8988T (cell line): ENCODE measurements around the gene DNM3.

Experiments
- DNase-seq: peaks from one replicate; pipeline ENCODE4 v3.0.0; 2011

The DNM3 gene

DNA sequence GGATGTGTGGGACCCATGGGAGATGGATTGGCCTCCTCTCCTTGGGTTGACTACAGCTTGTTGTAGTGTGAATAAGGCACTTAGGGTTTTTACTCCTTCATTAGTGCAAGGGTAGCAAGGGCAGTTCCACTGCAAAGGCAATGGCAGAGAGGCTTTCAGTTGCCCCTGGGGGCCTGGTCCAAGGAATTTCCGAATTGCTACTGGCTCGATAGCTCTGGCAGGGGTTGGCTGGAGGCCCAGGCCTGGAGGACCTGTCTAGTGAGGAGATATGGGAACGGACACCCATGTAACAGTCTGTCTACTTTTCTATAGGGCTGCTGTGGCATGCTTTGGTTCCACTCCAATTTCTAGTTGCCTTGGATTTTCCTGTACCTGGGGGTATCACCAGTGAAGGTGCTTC is 360.3 kb downstream of the DNM3 start:
- no peak for DNase-seq

DNA sequence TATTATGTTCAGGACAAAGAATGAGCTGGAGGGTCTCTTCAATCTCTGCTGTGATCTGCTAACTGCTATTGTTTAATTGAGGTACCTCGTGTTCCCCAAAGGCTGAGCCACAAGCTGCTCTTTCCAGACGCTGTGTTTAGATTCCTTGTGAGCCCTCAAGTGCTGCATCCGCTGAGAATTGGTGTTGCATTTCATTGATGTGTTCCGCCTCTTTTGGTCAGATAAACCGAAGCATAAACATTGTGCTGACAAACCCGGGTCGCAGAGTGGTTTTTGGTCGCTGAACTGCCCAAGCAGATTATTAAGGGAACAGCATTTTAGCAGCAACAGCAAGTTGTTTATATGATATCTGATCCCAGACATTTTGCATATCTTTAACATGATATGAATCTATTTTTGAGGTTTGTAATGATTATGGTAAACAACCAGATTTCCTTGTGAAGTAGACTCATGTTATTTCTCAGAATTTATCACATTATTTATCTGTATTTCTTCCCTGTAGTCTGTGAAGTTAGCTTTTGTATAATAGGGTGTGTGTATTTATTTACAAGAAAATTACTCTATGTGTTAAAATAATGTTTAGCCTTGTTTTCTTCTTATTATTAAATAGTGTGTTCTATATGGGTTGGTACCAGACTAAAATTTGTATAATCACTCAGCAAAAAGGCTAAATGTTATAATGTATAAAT is 362.0 kb downstream of the DNM3 start:
- no peak for DNase-seq

DNA sequence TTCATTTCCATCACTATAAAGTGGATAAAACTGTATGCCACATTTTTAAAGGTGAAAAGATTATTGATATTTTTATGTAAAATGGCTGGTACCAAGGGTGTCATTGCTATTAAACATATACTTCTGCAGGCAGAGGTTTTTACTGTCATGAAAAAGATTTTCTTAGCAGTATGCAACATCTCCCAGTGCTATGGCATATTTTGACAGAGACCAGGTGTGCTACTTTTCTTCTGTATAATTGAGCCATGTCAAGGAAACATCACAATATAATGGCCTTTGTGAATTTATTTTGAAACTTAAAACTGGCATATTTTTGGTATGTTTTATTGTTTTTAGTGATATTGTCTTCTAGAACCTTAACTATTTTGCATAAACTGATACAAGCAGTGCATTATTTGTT is 362.6 kb downstream of the DNM3 start:
- no peak for DNase-seq

DNA sequence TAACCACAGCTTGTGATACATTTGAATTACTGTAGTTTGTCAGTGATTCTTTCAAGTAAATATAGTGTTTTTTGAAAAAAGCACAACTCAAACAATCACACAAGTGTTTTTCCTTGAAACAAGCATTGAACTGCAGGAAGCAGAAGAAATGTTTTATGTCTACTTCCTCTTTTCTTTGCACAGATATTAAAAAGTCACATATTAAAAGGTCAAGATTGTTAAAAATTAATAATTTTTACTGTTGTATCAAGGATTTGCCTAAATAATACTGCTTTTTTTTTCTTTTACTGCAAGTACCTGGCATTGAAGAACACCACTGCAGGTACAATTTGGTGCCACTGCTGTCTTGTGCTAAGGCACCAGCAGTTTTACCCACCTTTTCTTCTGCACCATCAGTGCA is 365.0 kb downstream of the DNM3 start:
- no peak for DNase-seq

DNA sequence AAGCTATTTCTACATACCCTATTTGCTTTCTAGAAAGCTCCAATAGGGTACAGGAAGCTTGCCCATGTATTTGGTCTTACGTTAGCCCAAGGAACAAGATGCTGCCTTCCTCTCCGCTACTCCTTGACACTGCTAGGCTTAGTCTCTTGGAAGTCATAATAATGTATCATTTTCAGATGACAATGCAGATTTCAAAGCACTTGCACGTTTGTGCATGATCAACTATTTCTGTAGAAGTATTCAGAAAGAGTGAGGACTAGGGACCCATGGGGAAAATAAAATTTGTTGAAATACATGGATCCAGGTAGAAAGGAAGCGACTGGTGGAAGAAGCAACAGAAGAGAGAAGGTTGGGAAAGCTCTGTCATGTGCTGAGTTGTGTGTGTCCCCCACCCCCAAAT is 367.3 kb downstream of the DNM3 start:
- no peak for DNase-seq

DNA sequence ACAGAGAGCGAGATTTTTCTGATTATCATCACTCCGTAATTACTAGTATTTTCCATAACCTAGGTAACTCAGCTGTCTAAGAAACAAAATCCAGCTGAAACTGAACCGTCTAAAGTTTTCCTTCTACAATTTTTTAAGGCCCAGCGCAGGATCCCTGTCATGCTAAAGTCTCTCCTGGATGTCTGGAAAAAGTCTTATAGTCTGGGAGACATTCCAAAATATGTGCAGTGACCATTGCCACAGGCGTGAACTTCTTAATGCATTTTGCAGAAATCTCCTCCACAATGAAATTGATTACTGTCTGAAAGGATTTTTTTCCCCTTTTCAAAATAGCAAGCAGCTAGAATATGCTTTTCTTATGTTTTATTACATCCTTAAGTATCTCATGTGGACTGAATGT is 369.9 kb downstream of the DNM3 start:
- DNase-seq = no peak

DNA sequence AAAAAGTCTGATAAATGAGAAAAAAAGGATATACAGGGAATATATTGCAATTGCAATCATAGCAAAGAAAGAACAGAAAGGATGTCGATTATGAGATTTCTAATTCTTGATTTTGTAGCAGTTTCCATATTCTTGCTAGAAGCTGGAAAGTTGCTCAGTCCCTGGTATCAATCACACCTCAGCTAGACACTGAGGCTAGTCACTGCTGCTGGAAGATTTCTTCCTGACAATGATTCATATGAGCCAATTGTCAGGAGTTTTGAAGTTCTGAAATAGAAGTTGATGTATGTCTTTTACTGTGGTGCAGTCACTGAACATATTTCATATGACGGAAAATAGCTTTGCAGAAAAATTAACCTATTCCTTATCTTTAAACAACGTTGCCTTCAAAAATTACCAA is 370.8 kb downstream of the DNM3 start:
- no peak for DNase-seq

DNA sequence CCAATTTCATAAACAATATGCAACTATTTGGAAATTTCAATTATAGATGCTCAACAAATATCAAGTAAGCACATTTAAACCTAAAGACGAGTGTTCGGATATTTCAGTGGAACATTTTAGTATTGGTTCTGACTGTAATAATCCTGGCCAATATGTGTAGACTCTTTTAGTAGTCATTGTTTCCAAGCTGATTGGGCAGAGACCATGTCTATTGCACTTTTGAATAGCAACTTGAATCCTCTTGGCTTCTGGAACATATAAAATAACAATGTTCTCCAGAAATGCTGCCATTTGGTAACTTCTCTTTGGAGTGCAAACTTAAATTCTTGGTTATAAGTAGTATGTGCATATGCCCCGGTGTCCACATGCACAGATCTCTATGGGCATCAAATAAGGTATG is 373.7 kb downstream of the DNM3 start:
- no peak for DNase-seq

DNA sequence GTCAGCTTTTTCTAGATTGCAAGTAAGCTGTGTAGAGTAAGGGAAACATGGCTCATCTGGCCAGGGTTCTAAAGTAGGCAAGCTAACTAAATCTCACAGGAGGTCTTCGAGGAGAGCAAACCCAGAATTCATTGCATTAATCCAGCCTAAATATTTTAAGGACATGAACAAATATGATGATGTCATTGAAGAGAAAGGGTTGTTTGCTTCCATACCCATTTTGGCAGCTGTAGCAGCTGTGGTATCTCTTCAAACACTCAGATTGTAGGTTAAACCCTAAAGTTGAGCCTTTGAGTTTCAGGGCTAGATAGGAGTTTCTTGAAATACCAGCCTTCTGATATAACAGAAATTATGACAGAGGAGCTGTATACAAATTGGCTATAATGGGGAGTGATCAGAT is 378.7 kb downstream of the DNM3 start:
- no peak for DNase-seq

DNA sequence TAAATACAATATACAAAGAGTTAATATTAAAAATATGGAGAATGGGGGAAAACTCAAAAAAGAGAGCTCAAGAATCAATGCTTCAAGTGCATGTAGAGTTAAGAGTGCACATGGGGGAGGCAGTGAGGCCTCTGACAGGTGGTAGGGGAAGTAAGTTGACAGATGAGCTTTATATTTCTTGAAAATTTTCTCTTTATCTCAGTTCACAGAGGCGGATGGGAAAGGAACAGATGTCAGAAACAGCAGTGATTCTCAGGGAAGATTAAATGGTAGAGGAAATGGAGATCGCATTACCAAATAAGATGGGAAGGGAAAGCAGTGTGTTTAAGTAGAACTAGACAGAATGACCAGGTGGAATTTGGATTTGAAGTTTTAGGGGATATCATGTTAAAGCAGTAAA is 379.1 kb downstream of the DNM3 start:
- no peak for DNase-seq

DNA sequence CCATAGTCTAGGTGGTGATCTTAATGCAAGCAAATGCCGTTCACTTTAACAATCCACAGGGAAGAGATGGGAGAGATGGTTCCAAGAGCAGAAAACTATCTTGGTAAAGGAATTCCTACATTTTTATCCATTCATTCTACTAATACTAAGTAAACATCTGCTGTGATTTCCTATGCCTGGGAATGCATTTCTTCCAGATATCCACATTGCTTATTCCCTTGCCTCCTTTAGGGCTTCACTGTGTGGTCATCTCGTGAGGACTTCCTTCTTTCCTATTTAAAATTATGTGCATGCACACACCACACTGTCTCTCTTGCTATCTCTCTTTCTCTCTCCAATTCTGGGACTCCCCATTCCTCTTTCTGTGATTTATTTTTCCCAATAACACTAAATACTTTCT is 380.1 kb downstream of the DNM3 start:
- DNase-seq = no peak

DNA sequence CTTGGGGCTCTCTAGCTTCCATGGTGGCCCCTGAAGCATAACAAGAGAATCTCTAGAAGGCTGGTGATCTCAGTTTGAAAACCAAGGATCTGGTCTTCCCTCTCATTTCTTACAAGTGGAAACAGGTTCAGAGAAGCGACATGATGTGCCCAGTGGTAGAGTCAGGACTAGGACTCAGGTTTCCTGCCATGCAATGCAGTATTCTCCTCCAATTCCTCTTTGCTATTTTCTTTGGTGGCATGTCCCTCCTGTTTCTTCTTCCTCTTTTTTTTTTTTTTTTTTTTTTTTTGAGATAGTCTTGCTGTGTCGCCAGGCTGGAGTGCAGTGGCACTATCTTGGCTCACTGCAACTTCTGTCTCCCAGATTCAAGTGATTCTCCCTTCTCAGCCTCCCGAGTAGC is 383.6 kb downstream of the DNM3 start:
- no peak for DNase-seq

DNA sequence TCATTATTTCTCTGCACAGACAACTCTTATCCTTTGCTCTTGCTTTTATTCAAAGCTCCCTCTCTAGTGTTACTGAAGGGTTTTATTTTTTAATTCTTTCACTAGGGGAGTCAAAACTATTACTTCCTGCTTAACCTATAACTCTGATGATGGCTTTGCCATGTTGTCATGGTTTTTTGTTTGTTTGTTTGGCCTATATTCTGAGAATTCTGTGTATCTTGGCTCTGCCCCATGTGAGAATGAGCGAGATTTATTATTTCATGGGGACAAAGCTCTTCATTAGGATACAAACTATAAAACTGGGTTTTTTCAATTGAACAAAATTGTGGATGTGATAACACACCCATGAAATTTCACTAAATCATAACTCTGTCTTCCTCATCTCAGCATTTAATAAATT is 388.6 kb downstream of the DNM3 start:
- no peak for DNase-seq

DNA sequence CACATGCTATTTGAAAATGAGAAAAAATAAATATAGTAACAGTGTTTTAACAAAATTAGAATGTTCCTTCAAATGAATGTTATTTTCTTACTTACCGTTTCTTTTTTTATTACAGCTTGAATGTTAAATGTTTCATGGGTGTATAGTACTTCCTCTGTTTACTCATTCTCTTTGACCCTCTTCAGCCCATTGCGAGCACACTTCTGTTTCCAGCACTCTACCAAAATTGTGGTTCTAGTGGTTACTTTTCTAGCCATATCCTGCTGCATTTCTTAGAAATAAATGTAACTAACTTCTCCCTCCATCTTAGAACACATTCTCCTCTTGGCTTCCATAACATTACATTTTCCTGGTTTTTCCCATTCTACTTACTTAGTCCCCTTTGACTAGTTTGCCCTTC is 389.2 kb downstream of the DNM3 start:
- no peak for DNase-seq

DNA sequence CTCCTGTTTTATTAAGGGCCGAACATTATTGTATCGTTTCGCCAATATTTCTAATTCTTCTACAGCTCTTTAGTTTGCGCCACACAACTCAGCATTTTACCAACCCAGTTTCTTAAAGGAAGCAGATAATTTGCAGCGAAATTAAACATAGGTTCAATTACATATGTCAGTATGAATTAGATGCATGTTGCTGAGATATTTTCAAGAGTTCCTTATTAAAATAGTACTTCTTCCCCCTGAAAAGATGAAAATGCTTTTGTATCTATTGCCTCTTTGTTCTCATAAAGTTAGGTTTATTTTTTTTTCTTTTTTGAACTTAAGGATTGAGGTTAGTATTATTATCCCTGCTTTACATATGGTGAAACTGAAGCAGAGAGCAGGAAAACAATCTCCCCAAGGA is 395.7 kb downstream of the DNM3 start:
- DNase-seq = no peak

DNA sequence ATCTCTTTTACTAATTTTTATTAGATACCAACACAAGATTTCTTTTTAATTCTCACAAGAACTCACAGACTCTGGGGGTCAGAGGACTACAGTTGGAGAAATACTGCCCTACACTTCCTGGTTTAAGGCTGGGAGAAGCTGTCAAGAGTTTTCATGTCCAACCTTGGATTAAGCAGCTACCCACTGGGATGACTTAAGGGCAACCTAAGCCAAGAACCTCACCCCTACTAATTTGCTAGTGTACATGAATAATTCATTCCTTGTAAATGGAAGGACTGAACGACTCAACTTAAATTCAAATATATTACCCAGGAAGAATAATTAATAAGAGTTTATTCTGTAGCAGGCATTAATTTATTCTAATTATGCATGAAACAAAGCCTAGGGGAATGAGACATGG is 396.9 kb downstream of the DNM3 start:
- no peak for DNase-seq

DNA sequence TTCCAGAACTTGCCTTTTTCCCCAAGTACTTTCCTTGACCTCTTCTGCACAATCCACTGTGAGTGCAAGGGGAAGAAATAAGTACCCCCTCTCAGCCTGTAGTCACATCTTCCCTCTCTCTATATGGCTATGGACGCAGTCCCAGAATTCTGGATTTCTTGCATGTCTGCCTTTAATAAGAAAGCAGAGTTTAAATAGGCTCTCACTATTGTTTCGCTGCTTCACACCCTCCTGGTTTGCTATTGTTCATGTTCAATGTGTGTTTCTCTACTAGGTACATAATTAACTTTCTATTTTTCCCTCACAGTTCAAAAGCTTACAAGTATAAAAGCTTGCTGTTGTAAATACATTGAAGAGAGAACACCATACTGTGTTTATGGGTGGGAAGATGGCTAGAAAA is 397.7 kb downstream of the DNM3 start:
- DNase-seq = no peak

DNA sequence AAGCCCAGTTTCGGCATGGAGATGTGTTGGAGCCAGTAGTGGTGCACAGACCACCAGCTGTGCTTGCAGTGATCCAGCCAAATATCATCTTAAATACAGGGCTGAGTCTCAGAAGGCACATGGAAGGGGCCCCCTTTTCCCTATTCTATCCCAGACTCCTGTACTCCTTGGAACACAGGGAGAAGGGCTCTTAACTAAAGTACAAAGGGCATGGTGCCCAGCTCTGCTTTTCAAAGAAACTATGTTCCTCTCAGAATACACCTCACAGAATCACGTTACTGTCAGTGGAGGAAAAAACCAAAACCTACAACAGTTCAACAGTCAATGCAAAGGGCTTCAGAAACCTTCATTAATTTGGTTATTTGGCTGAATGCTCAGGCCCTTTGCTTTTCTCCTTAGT is 398.6 kb downstream of the DNM3 start:
- DNase-seq = no peak

DNA sequence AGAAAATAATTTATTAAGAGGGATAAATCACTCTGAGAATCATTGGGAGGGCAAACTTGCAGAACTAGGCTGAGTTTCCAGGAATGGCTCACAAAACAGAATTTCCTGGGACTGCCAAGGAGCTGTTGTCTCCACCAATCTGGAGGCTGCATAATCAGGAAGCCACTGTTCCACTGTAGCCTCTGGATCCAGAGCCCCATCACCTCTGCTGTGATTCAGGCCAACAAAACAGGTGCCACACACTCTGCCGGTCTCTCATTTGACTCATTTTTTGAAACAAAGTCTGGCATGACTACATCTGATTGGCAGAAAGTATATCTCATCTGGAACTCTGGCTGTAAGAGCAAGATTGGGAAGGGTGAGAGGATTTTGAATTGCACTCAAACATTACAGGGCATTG is 400.2 kb downstream of the DNM3 start:
- DNase-seq = no peak

DNA sequence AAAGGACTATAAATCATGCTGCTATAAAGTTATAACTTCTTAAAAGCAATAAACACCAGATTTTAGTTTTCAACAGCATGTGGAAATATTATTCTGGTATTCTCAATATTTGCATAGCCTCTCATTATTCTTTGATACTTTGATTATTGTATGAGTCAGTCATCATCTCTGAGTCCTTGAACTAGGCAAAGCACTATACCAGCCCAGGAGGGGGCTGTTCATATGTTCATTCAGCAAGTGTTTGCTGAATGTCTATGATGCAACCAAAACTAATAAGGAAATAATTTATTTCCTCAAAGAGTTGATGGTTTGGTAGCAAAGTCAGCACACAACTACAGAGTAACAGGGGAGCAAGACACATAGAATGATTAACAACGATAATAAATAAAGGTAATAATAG is 403.6 kb downstream of the DNM3 start:
- no peak for DNase-seq

DNA sequence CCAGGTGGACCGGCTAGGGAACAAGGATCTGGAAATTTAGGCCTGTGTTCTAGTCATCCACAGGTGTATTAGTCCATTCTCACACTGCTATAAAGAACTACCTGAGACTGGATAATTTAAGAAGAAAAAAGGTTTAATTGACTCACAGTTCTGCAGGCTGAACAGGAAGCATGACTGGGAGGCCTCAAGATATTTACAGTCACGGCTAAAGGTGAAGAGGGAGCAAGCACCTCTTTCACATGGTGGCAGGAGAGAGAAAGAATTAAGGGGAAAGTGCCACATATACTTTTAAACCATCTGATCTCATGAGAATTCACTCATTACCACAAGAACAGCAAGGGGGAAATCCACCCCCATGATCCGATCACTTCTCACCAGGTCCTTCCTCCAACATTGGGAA is 404.5 kb downstream of the DNM3 start:
- DNase-seq = no peak

DNA sequence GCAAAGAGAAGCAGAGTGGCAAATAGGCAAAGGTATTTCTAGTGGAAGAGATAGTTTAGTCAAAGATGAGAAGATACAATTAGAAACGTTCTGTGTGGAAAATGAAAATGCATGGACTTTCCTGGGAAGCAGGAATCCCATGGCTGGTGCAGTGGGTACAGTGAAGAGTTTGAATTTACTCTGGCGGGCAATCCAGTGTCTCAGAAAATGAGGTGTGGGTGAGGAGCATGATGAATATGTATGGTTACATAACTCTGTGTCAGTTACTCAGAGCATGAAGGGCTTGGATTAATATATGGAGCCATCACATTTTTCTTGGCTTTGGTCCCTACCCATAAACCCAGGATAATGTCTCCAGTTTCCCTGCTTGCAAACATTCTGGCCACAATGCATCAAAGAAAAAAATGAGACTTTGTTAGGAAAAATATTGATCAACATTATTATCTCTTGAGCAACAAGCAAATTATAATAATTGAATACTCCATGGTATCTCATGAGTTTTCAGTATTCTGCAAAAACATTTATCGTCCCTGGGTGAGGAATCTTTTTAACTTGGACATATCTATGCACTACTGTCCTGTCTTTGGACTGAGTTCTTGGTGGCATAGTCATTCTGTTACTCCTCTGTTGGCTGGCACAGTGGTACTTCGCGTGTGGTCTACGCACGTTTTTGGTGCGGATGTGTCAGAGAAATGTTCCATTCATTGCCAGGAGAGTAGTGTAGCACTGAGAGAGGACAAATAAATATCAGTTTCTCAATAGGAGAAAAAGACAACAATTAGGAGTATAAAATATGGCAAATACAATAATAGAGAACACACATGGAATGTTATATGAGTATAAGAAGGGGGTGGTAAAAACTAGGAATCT is 405.5 kb downstream of the DNM3 start:
- no peak for DNase-seq

DNA sequence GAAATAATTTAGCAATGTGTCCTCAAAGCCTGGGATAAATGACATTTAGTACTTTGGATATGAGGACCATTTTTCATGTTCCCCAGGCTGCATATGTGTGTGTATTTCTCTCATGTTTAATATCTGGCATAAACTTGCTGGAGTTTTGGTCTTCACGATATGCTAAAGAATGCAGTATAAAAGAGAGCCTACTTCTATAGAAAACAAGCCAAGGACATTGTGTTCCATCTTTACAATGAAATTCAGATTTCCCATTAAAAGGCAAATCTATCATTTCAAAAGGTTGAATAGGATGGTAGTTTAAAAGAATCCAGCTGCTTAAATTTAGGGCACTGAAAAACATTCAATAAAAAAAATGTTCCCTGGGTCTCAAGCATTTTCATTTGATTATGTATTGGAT is 410.2 kb downstream of the DNM3 start:
- DNase-seq = no peak

DNA sequence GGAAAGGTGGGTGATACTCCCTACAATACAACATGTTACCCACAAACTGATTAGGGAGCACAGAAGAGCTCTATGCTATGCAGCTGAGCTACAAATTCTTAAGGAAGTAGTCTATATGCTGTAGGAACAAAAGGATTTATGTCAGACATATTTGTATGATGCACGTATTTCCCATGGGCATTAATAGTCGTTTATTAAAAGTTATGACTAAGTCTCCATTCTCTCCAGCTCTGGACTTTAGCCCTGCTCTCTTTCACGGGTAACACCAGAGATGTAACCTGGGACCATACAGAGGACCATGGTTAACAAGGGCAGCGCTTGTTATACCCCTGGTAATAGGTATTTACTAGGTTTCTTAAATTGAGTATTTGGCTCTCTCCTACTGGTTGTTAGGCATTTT is 411.0 kb downstream of the DNM3 start:
- no peak for DNase-seq

DNA sequence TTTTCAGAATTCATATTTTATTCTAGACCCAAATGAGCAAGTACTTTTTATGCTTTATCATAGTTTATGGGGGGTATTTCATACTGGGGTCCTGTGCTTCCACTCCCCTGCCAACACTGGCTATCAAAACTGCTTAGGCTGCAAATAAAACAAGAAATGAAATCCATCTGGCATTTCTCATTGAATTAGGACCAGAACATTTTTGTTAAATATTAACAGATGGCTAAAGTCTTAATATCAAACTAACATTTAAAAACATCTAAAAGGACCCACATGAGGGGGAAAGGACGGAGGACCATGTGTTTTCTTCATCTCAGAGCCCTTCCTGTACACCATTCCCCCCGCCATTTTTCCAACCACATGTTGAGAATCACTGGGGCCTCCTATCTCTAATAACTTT is 411.7 kb downstream of the DNM3 start:
- DNase-seq = no peak
